H1 (cell line): Measurements from ENCODE around the gene STAM. TPM values are rescaled to one million over a fixed set of nuclear protein-coding genes. Genes with fewer than 3 reads are reported as not detected.

Experiments
- CTCF ChIA-PET: fragments of 300-600 bp; sonication (Branson Sonifier 250); formaldehyde crosslinking; loops from one replicate; lab custom pipeline; 2021; ENCODE audit not compliant: partially characterized antibody; lab: Charles Lee
- POLR2A ChIA-PET: fragments of 300-600 bp; sonication (Branson Sonifier 250); formaldehyde crosslinking; loops from one replicate; lab custom pipeline; 2021; ENCODE audit warnings: inconsistent platforms; ENCODE audit not compliant: partially characterized antibody; lab: Charles Lee
- DNase-seq, 2 experiments: peaks; one replicate each; pipeline versions ENCODE4 v3.0.0 to v3.0.0-alpha.2; 2010 to 2022; ENCODE audit warnings: low spot score in 2 of 2, low read depth in 1 of 2, mixed read lengths in 1 of 2
- FAIRE-seq: peaks from 2 replicates; lab custom pipeline; 2011; peaks lifted over from hg19 to GRCh38; lab: Jason Lieb, UNC
- H2AFZ ChIP-seq: 2 replicates; pipeline ENCODE4 v1.8.1; 2012; ENCODE audit warnings: low read length, inconsistent platforms
- H2AK5ac ChIP-seq: 2 replicates; pipeline ENCODE4 v1.6.1; 2013; ENCODE audit warnings: low read depth, low read length
- H2BK120ac ChIP-seq: replicated peaks from 2 replicates; pipeline ENCODE3; 2013; ENCODE audit warnings: low read depth, low read length, inconsistent platforms
- H2BK12ac ChIP-seq: 2 replicates; pipeline ENCODE4 v1.6.1; 2013; ENCODE audit warnings: low read depth, low read length
- H2BK15ac ChIP-seq: 2 replicates; pipeline ENCODE4 v1.6.1; 2013; ENCODE audit warnings: low read length
- H2BK20ac ChIP-seq: 2 replicates; pipeline ENCODE4 v1.6.1; 2013; ENCODE audit warnings: low read length
- H2BK5ac ChIP-seq: 2 replicates; pipeline ENCODE4 v1.6.1; 2013; ENCODE audit warnings: low read depth, low read length
- H3K14ac ChIP-seq: 2 replicates; pipeline ENCODE4 v1.6.1; 2013; ENCODE audit warnings: inconsistent platforms; ENCODE audit not compliant: insufficient read length
- H3K18ac ChIP-seq: 2 replicates; pipeline ENCODE4 v1.6.1; 2013; ENCODE audit warnings: low read length; ENCODE audit errors: extremely low read depth
- H3K23ac ChIP-seq: 2 replicates; pipeline ENCODE4 v1.6.1; 2013; ENCODE audit warnings: inconsistent platforms; ENCODE audit not compliant: insufficient read length
- H3K23me2 ChIP-seq: 2 replicates; pipeline ENCODE4 v1.6.1; 2013; ENCODE audit warnings: low read depth, low read length
- H3K27ac ChIP-seq: 2 replicates; pipeline ENCODE4 v1.6.1; 2011; ENCODE audit warnings: low read depth, low read length, inconsistent platforms
- H3K27me3 ChIP-seq, 4 experiments: replicated peaks in 1 of 4; 1 replicate in 1 of 4; 2 replicates in 3 of 4; pipeline versions ENCODE4 v1.6.1 to v1.8.1; 2011 to 2013; ENCODE audit warnings: low read length in 3 of 4, mild to moderate bottlenecking in 3 of 4, inconsistent platforms in 2 of 4, mixed read lengths in 2 of 4, moderate library complexity in 1 of 4; ENCODE audit not compliant: control insufficient read depth in 3 of 4, insufficient read depth in 3 of 4; ENCODE audit errors: extremely low read depth in 1 of 4
- H3K36me3 ChIP-seq, 4 experiments: 2 replicates each; pipeline versions ENCODE4 v1.6.1 to v1.8.1; 2011 to 2013; ENCODE audit warnings: mild to moderate bottlenecking in 4 of 4, low read length in 3 of 4, moderate library complexity in 2 of 4, control low read depth in 1 of 4, inconsistent platforms in 1 of 4; ENCODE audit not compliant: insufficient read depth in 4 of 4, control insufficient read depth in 2 of 4
- H3K4ac ChIP-seq: replicated peaks from 2 replicates; pipeline ENCODE3; 2013; ENCODE audit warnings: low read length, low read depth, mixed read lengths, inconsistent platforms; ENCODE audit not compliant: insufficient read length
- H3K4me1 ChIP-seq, 4 experiments: replicated peaks in 1 of 4; 1 replicate in 1 of 4; 2 replicates in 3 of 4; pipeline versions ENCODE4 v1.6.1 to v1.8.1; 2011 to 2013; ENCODE audit warnings: low read length in 3 of 4, inconsistent platforms in 2 of 4, mixed read lengths in 1 of 4; ENCODE audit not compliant: insufficient read depth in 4 of 4, control insufficient read depth in 3 of 4
- H3K4me2 ChIP-seq, 2 experiments: 2 replicates each; pipeline versions ENCODE4 v1.6.1 to v1.8.1; 2011 to 2013; ENCODE audit warnings: low read depth in 2 of 2, low read length in 2 of 2, control low read depth in 1 of 2, inconsistent platforms in 1 of 2, mild to moderate bottlenecking in 1 of 2; ENCODE audit not compliant: insufficient read depth in 1 of 2
- H3K4me3 ChIP-seq, 4 experiments: fragments of 200-600, 300-600 bp in 1 of 4; sonication (generic), shearing (Covaris generic), sonication (Bioruptor Twin) in 1 of 4; 2 replicates each; pipeline versions ENCODE4 v1.5.1 to v1.8.1; 2011 to 2016; ENCODE audit warnings: low read length in 4 of 4, low read depth in 3 of 4, control low read depth in 2 of 4, inconsistent platforms in 2 of 4, mild to moderate bottlenecking in 2 of 4, mixed read lengths in 1 of 4, moderate library complexity in 1 of 4; ENCODE audit not compliant: insufficient read depth in 2 of 4; ENCODE audit errors: extremely low read depth in 1 of 4
- H3K56ac ChIP-seq: replicated peaks from 2 replicates; pipeline ENCODE3; 2013; ENCODE audit warnings: low read depth, mild to moderate bottlenecking, mixed read lengths, low read length, inconsistent platforms; ENCODE audit not compliant: insufficient read length
- H3K79me1 ChIP-seq: 2 replicates; pipeline ENCODE4 v1.6.1; 2013; ENCODE audit warnings: low read depth, low read length, control low read depth
- H3K79me2 ChIP-seq, 2 experiments: 2 replicates each; pipeline versions ENCODE4 v1.6.1 to v1.8.1; 2012 to 2013; ENCODE audit warnings: low read length in 2 of 2, mild to moderate bottlenecking in 2 of 2, inconsistent platforms in 1 of 2; ENCODE audit not compliant: insufficient read depth in 2 of 2, control insufficient read depth in 1 of 2
- H3K9ac ChIP-seq, 4 experiments: replicated peaks in 1 of 4; 1 replicate in 1 of 4; 2 replicates in 3 of 4; pipeline versions ENCODE4 v1.6.1 to v1.8.1; 2011 to 2013; ENCODE audit warnings: low read depth in 3 of 4, low read length in 3 of 4, control low read depth in 2 of 4, mild to moderate bottlenecking in 2 of 4, moderate library complexity in 2 of 4, inconsistent platforms in 1 of 4; ENCODE audit errors: extremely low read depth in 1 of 4
- H3K9me3 ChIP-seq, 2 experiments: 2 replicates each; pipeline versions ENCODE4 v1.6.1 to v1.8.1; 2012 to 2013; ENCODE audit warnings: mild to moderate bottlenecking in 2 of 2, moderate library complexity in 2 of 2, control low read depth in 1 of 2, inconsistent platforms in 1 of 2, low read depth in 1 of 2, low read length in 1 of 2, mixed read lengths in 1 of 2; ENCODE audit not compliant: insufficient read depth in 2 of 2
- H4K20me1 ChIP-seq, 2 experiments: replicated peaks in 1 of 2; 2 replicates each; pipeline versions ENCODE3 to v1.8.1; 2011 to 2013; ENCODE audit warnings: inconsistent platforms in 2 of 2, low read length in 2 of 2, mild to moderate bottlenecking in 1 of 2; ENCODE audit not compliant: insufficient read depth in 2 of 2, control insufficient read depth in 1 of 2
- H4K5ac ChIP-seq: 2 replicates; pipeline ENCODE4 v1.6.1; 2013; ENCODE audit warnings: low read length, low read depth, mixed read lengths, inconsistent platforms; ENCODE audit not compliant: insufficient read length
- H4K8ac ChIP-seq: 2 replicates; pipeline ENCODE4 v1.8.0; 2013; ENCODE audit warnings: mild to moderate bottlenecking, moderate library complexity, low read length, inconsistent platforms; ENCODE audit not compliant: insufficient read depth; ENCODE audit errors: extremely low read depth
- H4K91ac ChIP-seq: replicated peaks from 2 replicates; pipeline ENCODE3; 2013; ENCODE audit warnings: low read length, mixed read lengths, inconsistent platforms; ENCODE audit not compliant: insufficient read length
- ASH2L ChIP-seq: fragments of 200-600, 300-600 bp; sonication (generic); IDR thresholded peaks from one replicate; pipeline ENCODE4 v1.7.1; 2017; ENCODE audit warnings: low read length
- CEBPB ChIP-seq: IDR thresholded peaks from 2 replicates; pipeline ENCODE4 v1.6.1; 2012; ENCODE audit warnings: low read depth, low read length
- EZH2 ChIP-seq: fragments of 200-600 bp; sonication (generic); IDR thresholded peaks from 2 replicates; pipeline ENCODE4 v1.7.1; 2012; ENCODE audit warnings: low read depth, mild to moderate bottlenecking, moderate library complexity, low read length, inconsistent platforms; ENCODE audit not compliant: severe bottlenecking
- GABPA ChIP-seq: IDR thresholded peaks from 2 replicates; pipeline ENCODE4 v1.6.1; 2011; ENCODE audit warnings: mild to moderate bottlenecking, low read length, moderate library complexity, borderline replicate concordance; ENCODE audit not compliant: insufficient read depth
- MAFK ChIP-seq: IDR thresholded peaks from 2 replicates; pipeline ENCODE4 v1.6.1; 2012; ENCODE audit warnings: low read depth, mild to moderate bottlenecking, improper control_type of control experiment, low read length
- MAX ChIP-seq: IDR thresholded peaks from 2 replicates; pipeline ENCODE4 v1.6.1; 2012; ENCODE audit warnings: inconsistent platforms
- RAD21 ChIP-seq, 2 experiments: IDR thresholded peaks in 1 of 2; conservative IDR thresholded peaks in 1 of 2; 2 replicates each; pipeline ENCODE4 v1.6.1; 2011; ENCODE audit warnings: low read depth in 2 of 2, low read length in 2 of 2, improper control_type of control experiment in 1 of 2, inconsistent platforms in 1 of 2, mild to moderate bottlenecking in 1 of 2, moderate library complexity in 1 of 2
- SIX5 ChIP-seq: IDR thresholded peaks from 2 replicates; pipeline ENCODE4 v1.6.1; 2011; ENCODE audit warnings: mild to moderate bottlenecking, low read depth, low read length
- SP1 ChIP-seq: IDR thresholded peaks from 2 replicates; pipeline ENCODE4 v1.6.1; 2011; ENCODE audit warnings: low read depth, low read length
- SP2 ChIP-seq: IDR thresholded peaks from 2 replicates; pipeline ENCODE4 v1.6.1; 2012; ENCODE audit warnings: mild to moderate bottlenecking, low read length, inconsistent platforms
- SUZ12 ChIP-seq: fragments of 200-600 bp; sonication (generic); IDR thresholded peaks from 2 replicates; pipeline ENCODE4 v1.6.1; 2012; ENCODE audit warnings: mild to moderate bottlenecking, inconsistent platforms, low read length, moderate library complexity, mixed read lengths
- TAF1 ChIP-seq: IDR thresholded peaks from 2 replicates; pipeline ENCODE4 v1.6.1; 2011; ENCODE audit warnings: mild to moderate bottlenecking, low read depth, low read length
- TBP ChIP-seq: IDR thresholded peaks from 2 replicates; pipeline ENCODE4 v1.6.1; 2011; ENCODE audit warnings: low read depth, low read length, improper control_type of control experiment
- TEAD4 ChIP-seq: IDR thresholded peaks from 2 replicates; pipeline ENCODE4 v1.6.1; 2012; ENCODE audit warnings: low read depth, low read length, inconsistent platforms, mixed read lengths
- WGBS, 2 experiments: shearing (Covaris generic) in 1 of 2; methylation state at CpG; one replicate each; pipeline versions ENCODE4 v1.1.6 to v1.1.7; 2013 to 2015; ENCODE audit warnings: low lambda C conversion rate in 2 of 2, mixed read lengths in 2 of 2, inconsistent platforms in 1 of 2, low coverage in 1 of 2, missing lambda C conversion rate in 1 of 2; ENCODE audit not compliant: insufficient replicate concordance in 2 of 2, insufficient coverage in 1 of 2, insufficient read length in 1 of 2; ENCODE audit errors: extremely low coverage in 1 of 2, missing lambda C conversion rate in 1 of 2; 5-methylcytosine and 5-hydroxymethylcytosine counted together
- polyA plus RNA-seq, 7 experiments: library from polyadenylated mRNA; depleted of rRNA in 3 of 7; stranded (reverse) in 5 of 7; unstranded in 2 of 7; fragments of >200 nt in 5 of 7; fragments of 200-250 nt in 2 of 7; gene quantifications; 1 replicate in 5 of 7; 2 replicates in 1 of 7; 4 replicates in 1 of 7; pipeline versions ENCODE4 v1.2.1 to v1.2.3, GENCODE V29; 2011 to 2013; ENCODE audit warnings: missing spikeins in 2 of 7, mixed read lengths in 2 of 7
- total RNA-seq: library from RNA; stranded (reverse); fragmentation: NEBNext Ultra II Directional; extraction: Animal tissue kit (Norgen Biotek cat#: 25700); gene quantifications from 2 replicates; pipeline ENCODE4 v1.2.1, GENCODE V29; 2021

STAM gene
- total and polyA plus RNA-seq, 2 of the 8 experiments (the other 6 are each of a cell fraction or from before 2014, with no cell fraction given), result 22.0 to 27.8 TPM

GRCh38 chr10:17668435-17669184 lies 24.7 kb downstream of the STAM start:
- no peak overlapping the region for H3K14ac ChIP-seq
- CTCF ChIA-PET, result no interaction called here
- FAIRE-seq (peak; percentile 32), DNase-seq (no peak)
- WGBS, 2 experiments, result 88% methylated on average over 6 of the region's 6 CpGs; no CpG with 5 or more reads in 1 of the 2 experiments
- no peaks in the 10 kb centered on the region for H4K20me1 ChIP-seq
- H3K27ac ChIP-seq, result no peak overlapping the region
- no peak overlapping the region for H4K8ac ChIP-seq
- no peak overlapping the region for H2BK12ac ChIP-seq
- H3K4ac ChIP-seq, result no peak overlapping the region
- H2BK120ac ChIP-seq, result no peak overlapping the region
- H3K9ac ChIP-seq, result no peak overlapping the region
- H4K5ac ChIP-seq, result no peak overlapping the region
- no peak overlapping the region for H2AK5ac ChIP-seq
- no peaks in the 10 kb centered on the region for H3K79me1 ChIP-seq
- H3K23me2 ChIP-seq, result no peaks in the 10 kb centered on the region
- no peaks in the 10 kb centered on the region for H3K36me3 ChIP-seq
- no peak overlapping the region for H2BK15ac ChIP-seq
- no peaks in the 10 kb centered on the region for H3K9me3 ChIP-seq
- peaks cover 0 to 27% (median 13%) of the 10 kb centered on the region in 4 experiments; a peak in 5 of 7 replicates for H3K4me1 ChIP-seq
- no peak overlapping the region for H3K4me2 ChIP-seq
- POLR2A ChIA-PET, result interaction anchor here (2.4 kb wide), 1 partner anchor 24 kb away, joined by 6 read pairs; the partner anchor contains the start of gene STAM
- no peak overlapping the region for H2BK5ac ChIP-seq
- H3K56ac ChIP-seq, result no peak overlapping the region
- no peak overlapping the region for H2AFZ ChIP-seq
- no peak overlapping the region for H4K91ac ChIP-seq
- H3K23ac ChIP-seq, result no peak overlapping the region
- peaks cover 0 to 70% of the 10 kb centered on the region in 2 experiments; a peak in 3 of 4 replicates for H3K79me2 ChIP-seq
- no peaks in the 10 kb centered on the region for H3K27me3 ChIP-seq
- H3K18ac ChIP-seq, result no peak overlapping the region
- no peak overlapping the region for H3K4me3 ChIP-seq
- no peak overlapping the region for H2BK20ac ChIP-seq
- TF ChIP-seq MAFK, result no peak
- no peak for TF ChIP-seq TAF1
- no peak for TF ChIP-seq ASH2L
- TF ChIP-seq GABPA, result no peak
- TF ChIP-seq TEAD4, result no peak
- no peak for TF ChIP-seq EZH2
- TF ChIP-seq MAX, result no peak
- no peak for TF ChIP-seq SP2
- TF ChIP-seq SP1, result no peak
- TF ChIP-seq CEBPB, result no peak
- TF ChIP-seq SUZ12, result no peak
- no peak for TF ChIP-seq SIX5
- no peak for TF ChIP-seq RAD21 (IDR thresholded peaks at IDR 0.05 in 1 of 2, conservative IDR thresholded peaks at IDR 0.05 in 1 of 2; ENCODE audit: low read depth in 2 of 2, low read length in 2 of 2)
- no peak for TF ChIP-seq TBP
